PC-9 (cell line): ENCODE measurements around the gene LHX1. TPM values are rescaled to one million over a fixed set of nuclear protein-coding genes. Genes with fewer than 3 reads are reported as not detected.

Experiments used
- BruUV-seq: library from RNA; stranded (reverse); fragments of 400-500 nt; replicated peaks from 2 replicates; lab custom pipeline; 2021; lab: Mats Ljungman, UMichigan
- CTCF ChIA-PET: fragments of 300-600 bp; sonication (Branson Sonifier 250); formaldehyde crosslinking; loops from one replicate; lab custom pipeline; 2022; ENCODE audit warnings: antibody characterized with exemption; lab: Charles Lee
- POLR2A ChIA-PET: fragments of 300-600 bp; sonication (Branson Sonifier 250); formaldehyde crosslinking; loops from one replicate; lab custom pipeline; 2022; ENCODE audit warnings: antibody characterized with exemption; ENCODE audit not compliant: unreplicated experiment; lab: Charles Lee
- DNase-seq, 2 experiments: peaks; one replicate each; pipeline versions ENCODE4 v3.0.0 to v3.0.0-alpha.2; 2015 to 2022; ENCODE audit warnings: mixed read lengths in 1 of 2
- H2AFZ ChIP-seq: fragments of 200-600 bp; sonication (generic); 2 replicates; pipeline ENCODE4 v1.8.1; 2017; ENCODE audit warnings: antibody characterized with exemption
- H3F3A ChIP-seq: fragments of 200-600 bp; sonication (generic); 2 replicates; pipeline ENCODE4 v1.8.1; 2017; ENCODE audit warnings: antibody characterized with exemption, mild to moderate bottlenecking, low read depth; ENCODE audit not compliant: insufficient read depth
- H3K27ac ChIP-seq: fragments of 200-600 bp; sonication (generic); 2 replicates; pipeline ENCODE4 v1.6.1; 2016; ENCODE audit warnings: mixed run types
- H3K27me3 ChIP-seq: fragments of 200-600 bp; sonication (generic); 2 replicates; pipeline ENCODE4 v1.6.1; 2016; ENCODE audit warnings: low read depth, mixed run types; ENCODE audit not compliant: insufficient read depth
- H3K36me3 ChIP-seq: fragments of 200-600 bp; sonication (generic); 2 replicates; pipeline ENCODE4 v1.6.1; 2016; ENCODE audit warnings: low read depth, mixed run types
- H3K4me1 ChIP-seq: fragments of 200-600 bp; sonication (generic); replicated peaks from 2 replicates; pipeline ENCODE4 v1.6.1; 2016; ENCODE audit warnings: mixed run types; ENCODE audit not compliant: insufficient read depth
- H3K4me2 ChIP-seq: fragments of 200-600 bp; sonication (generic); 2 replicates; pipeline ENCODE4 v1.6.1; 2017; ENCODE audit warnings: mixed run types
- H3K4me3 ChIP-seq: fragments of 200-600 bp; sonication (generic); 2 replicates; pipeline ENCODE4 v1.6.1; 2016; ENCODE audit warnings: mixed run types
- H3K79me2 ChIP-seq: fragments of 200-600 bp; sonication (generic); 2 replicates; pipeline ENCODE4 v1.6.1; 2017; ENCODE audit warnings: low read depth, mixed run types
- H3K9me2 ChIP-seq: fragments of 200-600 bp; sonication (generic); 2 replicates; pipeline ENCODE4 v1.8.1; 2017; ENCODE audit warnings: mild to moderate bottlenecking; ENCODE audit not compliant: insufficient read depth
- H3K9me3 ChIP-seq: fragments of 200-600 bp; sonication (generic); 2 replicates; pipeline ENCODE4 v1.8.1; 2016; ENCODE audit warnings: low read depth; ENCODE audit not compliant: insufficient read depth
- H4K20me1 ChIP-seq: fragments of 200-600 bp; sonication (generic); 2 replicates; pipeline ENCODE4 v1.8.1; 2017; ENCODE audit not compliant: insufficient read depth
- CTCF ChIP-seq: fragments of 200-600 bp; sonication (generic); conservative IDR thresholded peaks from 2 replicates; pipeline ENCODE4 v1.6.1; 2017; ENCODE audit warnings: mixed run types, antibody characterized with exemption, mild to moderate bottlenecking, moderate library complexity
- EZH2 ChIP-seq: fragments of 200-600 bp; sonication (generic); IDR thresholded peaks from 2 replicates; pipeline ENCODE4 v1.8.0; 2017; ENCODE audit warnings: antibody characterized with exemption, low read depth
- intact Hi-C: fragments of 100-400 bp; cut with micrococcal nuclease; formaldehyde crosslinking; loops from one replicate; pipeline ENCODE4 v1.10.0; 2022; ENCODE audit not compliant: unreplicated experiment
- total RNA-seq: library from RNA; stranded (reverse); gene quantifications from 2 replicates; pipeline ENCODE4 v1.2.3, GENCODE V29; 2021

The LHX1 gene
- total RNA-seq, 1 experiment from 2014 or later, result 12.3 TPM

GRCh38 chr17:36935671-36936454 is 1.4 kb upstream of the LHX1 start:
- ChIA-PET POLR2A (interaction anchor here (0.6 to 0.7 kb wide), 2 partner anchors 13 to 18 kb away, joined by 3 to 4 read pairs; partner anchors contain the start of gene AATF), CTCF (interaction anchor here (0.6 kb wide), 1 partner anchor 132 kb away, joined by 4 read pairs; no protein-coding TSS in a partner anchor)
- no peaks in the 10 kb centered on the region for H3F3A ChIP-seq
- TF ChIP-seq CTCF, result no peak
- TF ChIP-seq EZH2, result no peak
- intact Hi-C loops, result loop anchor here (1.0 to 2.0 kb wide), 2 partner anchors 15 to 85 kb away; no protein-coding TSS in a partner anchor
- peaks cover 14% of the 10 kb centered on the region for H3K4me1 ChIP-seq
- peak overlapping the region; percentile 50 for H3K27ac ChIP-seq
- peak overlapping the region; percentile 93 for H3K4me2 ChIP-seq
- H3K36me3 ChIP-seq, result 0 out of 2 replicates have a peak, but pooled peaks cover 4% of the 10 kb centered on the region
- no peaks in the 10 kb centered on the region for H3K9me2 ChIP-seq
- DNase-seq, result peak; percentile 52 to 58
- H3K79me2 ChIP-seq, result peaks cover 80% of the 10 kb centered on the region
- no peaks in the 10 kb centered on the region for H3K9me3 ChIP-seq
- peak overlapping the region; percentile 84 for H2AFZ ChIP-seq
- H3K27me3 ChIP-seq, result no peaks in the 10 kb centered on the region
- peak overlapping the region; percentile 82 for H3K4me3 ChIP-seq
- H4K20me1 ChIP-seq, result no peaks in the 10 kb centered on the region
- no TSS peak for BruUV-seq

GRCh38 chr17:36936455-36937000 is 747 bp upstream of the LHX1 start:
- 0 out of 2 replicates have a peak, but pooled peaks cover 4% of the 10 kb centered on the region for H3K36me3 ChIP-seq
- POLR2A ChIA-PET, result interaction anchor here (0.6 to 0.7 kb wide), 2 partner anchors 12 to 19 kb away, joined by 3 to 4 read pairs; partner anchors contain the start of gene AATF
- H3K79me2 ChIP-seq, result peaks cover 86% of the 10 kb centered on the region
- no peaks in the 10 kb centered on the region for H3K9me3 ChIP-seq
- no peaks in the 10 kb centered on the region for H4K20me1 ChIP-seq
- peak overlapping the region; percentile 50 for H3K27ac ChIP-seq
- peak overlapping the region; percentile 82 for H3K4me3 ChIP-seq
- BruUV-seq, result no TSS peak
- DNase-seq, result peak; percentile 45 to 52
- H2AFZ ChIP-seq, result peak overlapping the region; percentile 84
- H3K9me2 ChIP-seq, result no peaks in the 10 kb centered on the region
- peak overlapping the region; percentile 93 for H3K4me2 ChIP-seq
- peaks cover 14% of the 10 kb centered on the region for H3K4me1 ChIP-seq
- H3F3A ChIP-seq, result no peaks in the 10 kb centered on the region
- TF ChIP-seq EZH2, result no peak
- TF ChIP-seq CTCF, result no peak
- intact Hi-C loops, result loop anchor here (1.0 to 2.0 kb wide), 2 partner anchors 15 to 86 kb away; no protein-coding TSS in a partner anchor
- no peaks in the 10 kb centered on the region for H3K27me3 ChIP-seq
- CTCF ChIA-PET, result interaction anchor here (0.6 kb wide), 4 partner anchors 14 to 131 kb away, joined by 3 to 4 read pairs (median 3); no protein-coding TSS in a partner anchor

- POLR2A ChIA-PET, result no interaction called here
- CTCF ChIA-PET, result interaction anchor here (0.9 kb wide), 1 partner anchor 14 kb away, joined by 3 read pairs; no protein-coding TSS in a partner anchor
- Histone ChIP-seq H3K4me1 (peaks cover 14% of the 10 kb centered on the region), H2AFZ (peak overlapping the region; percentile 84), H3K79me2 (peaks cover 84% of the 10 kb centered on the region), H3K9me3 (no peaks in the 10 kb centered on the region), H3K9me2 (no peaks in the 10 kb centered on the region), H4K20me1 (no peaks in the 10 kb centered on the region), H3K27me3 (no peaks in the 10 kb centered on the region), H3K27ac (0 out of 2 replicates have a peak overlapping the region, but pooled peaks have one; percentile 8), H3K4me3 (peak overlapping the region; percentile 82), H3K36me3 (0 out of 2 replicates have a peak, but pooled peaks cover 4% of the 10 kb centered on the region), H3K4me2 (peak overlapping the region; percentile 93), H3F3A (no peaks in the 10 kb centered on the region)
- no TSS peak for BruUV-seq
- intact Hi-C loops, result loop anchor here (1.0 to 2.0 kb wide), 2 partner anchors 10 to 87 kb away; partner anchors contain the start of gene AATF
- peak; percentile 53 to 68 for DNase-seq
- TF ChIP-seq CTCF, result no peak
Observed at GRCh38 chr17:36937959-36938565, 787 bp downstream of the LHX1 start.
